SK-N-MC (cell line): Measurements from ENCODE around the gene ZNF684.

ENCODE experiments used
- EZH2 ChIP-seq: fragments of 200-600 bp; sonication (generic); IDR thresholded peaks from one replicate; pipeline ENCODE4 v1.6.1; 2017; ENCODE audit warnings: antibody characterized with exemption
- FOXP2 ChIP-seq: optimal IDR thresholded peaks from 2 replicates; pipeline ENCODE3; 2011; ENCODE audit warnings: mild to moderate bottlenecking, moderate library complexity; ENCODE audit not compliant: insufficient read depth; ENCODE audit errors: extremely low read length, control extremely low read depth
- POLR2AphosphoS5 ChIP-seq: IDR thresholded peaks from 2 replicates; pipeline ENCODE4 v1.6.1; 2012; ENCODE audit warnings: mild to moderate bottlenecking, low read depth, low read length, borderline replicate concordance

DNA sequence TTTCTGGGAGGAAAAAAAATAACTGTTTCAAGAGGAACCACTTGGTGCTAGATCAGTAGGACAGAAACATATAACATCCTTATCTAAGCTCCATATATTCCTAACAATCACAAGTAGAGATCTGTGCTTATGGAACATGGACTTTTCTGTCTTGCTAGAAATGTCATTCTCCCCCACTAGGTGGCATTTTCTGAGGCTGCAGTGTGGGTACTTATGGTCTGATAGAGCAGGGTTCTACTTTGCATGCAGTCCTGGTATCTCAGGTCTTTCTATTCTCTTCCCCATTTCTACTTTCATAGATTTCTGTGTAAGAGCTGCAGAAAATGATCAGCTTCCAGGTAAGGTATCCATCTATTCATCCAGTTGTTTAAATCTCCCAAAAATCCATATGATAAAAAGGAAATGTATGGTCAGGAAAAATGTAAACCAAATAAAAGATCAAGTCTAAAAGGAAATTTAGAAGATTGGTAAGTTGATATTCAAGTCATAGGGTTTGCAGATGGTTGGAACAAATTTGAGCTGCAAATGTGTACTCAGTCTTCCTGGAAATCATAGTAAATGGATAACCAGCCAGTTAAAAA lies 1.5 kb downstream of the ZNF684 start:
- TF ChIP-seq POLR2AphosphoS5 (no peak), EZH2 (no peak), FOXP2 (no peak)
